Thoracic aorta (tissue), 2 donors: Measurements from ENCODE around the gene CPA1. TPM values are rescaled to one million over a fixed set of nuclear protein-coding genes. Genes with fewer than 3 reads are reported as not detected.

Source experiments
- ATAC-seq: fragments of 150-250 bp; one replicate; pipeline ENCODE4 v1.8.0; 2017; ENCODE audit warnings: low read depth; ENCODE audit not compliant: insufficient number of reproducible peaks, low FRiP score
- DNase-seq: peaks from one replicate; pipeline ENCODE4 v3.0.0-alpha.2; 2020; ENCODE audit warnings: low spot score
- H3K27ac ChIP-seq, 2 donors: fragments of 200-600 bp; sonication (generic); 1 replicate in 1 of 2; 2 replicates in 1 of 2; pipeline ENCODE4 v1.5.1; 2016; ENCODE audit warnings: mild to moderate bottlenecking in 2 of 2, moderate library complexity in 2 of 2
- H3K27me3 ChIP-seq: fragments of 200-600 bp; sonication (generic); replicated peaks from 2 replicates; pipeline ENCODE4 v1.6.0; 2016; ENCODE audit warnings: mild to moderate bottlenecking; ENCODE audit not compliant: insufficient read depth
- H3K36me3 ChIP-seq: fragments of 200-600 bp; sonication (generic); one replicate; pipeline ENCODE4 v1.5.1; 2016
- H3K4me1 ChIP-seq, 2 donors: fragments of 200-600 bp; sonication (generic); 1 replicate in 1 of 2; 2 replicates in 1 of 2; pipeline versions ENCODE4 v1.5.1 to v1.6.0; 2016; ENCODE audit warnings: low read depth in 2 of 2, mild to moderate bottlenecking in 1 of 2; ENCODE audit not compliant: control insufficient read depth in 1 of 2
- H3K4me3 ChIP-seq: fragments of 200-600 bp; sonication (generic); 2 replicates; pipeline ENCODE4 v1.5.1; 2016; ENCODE audit warnings: mild to moderate bottlenecking
- H3K9me3 ChIP-seq: fragments of 200-600 bp; sonication (generic); 2 replicates; pipeline ENCODE4 v1.5.1; 2016
- CTCF ChIP-seq: fragments of 200-600 bp; sonication (generic); IDR thresholded peaks from one replicate; pipeline ENCODE4 v1.5.1; 2019; ENCODE audit warnings: antibody characterized with exemption
- total RNA-seq, 2 donors: library from RNA; depleted of rRNA; stranded (reverse); fragments of >200 nt; gene quantifications; one replicate each; pipeline versions ENCODE4 v1.1.0 to v1.2.3, GENCODE V29; 2016

Gene CPA1
- total RNA-seq, 2 donors from 2014 or later = 1.8 to 4.1 TPM

DNA sequence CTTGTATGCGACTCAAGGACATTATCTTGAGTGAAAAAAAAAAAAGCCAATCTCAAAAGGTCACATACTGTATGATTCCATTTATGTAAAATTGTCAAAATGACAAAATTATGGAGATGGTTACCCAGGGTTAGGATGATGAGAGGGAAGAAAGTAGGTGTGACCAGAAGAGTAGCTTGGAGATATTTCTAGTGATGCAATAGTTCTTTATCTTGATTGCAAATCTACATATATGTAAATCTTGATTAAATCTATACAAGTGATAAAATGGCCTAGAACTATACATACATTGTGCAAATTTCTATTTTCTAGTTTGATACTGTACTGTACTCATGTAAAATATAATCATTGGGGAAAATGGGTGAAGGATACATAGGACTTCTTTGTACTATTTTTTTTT, 56.0 kb downstream of the CPA1 start:
- DNase-seq (no peak), ATAC-seq (no peak)
- Histone ChIP-seq H3K9me3 (no peaks in the 10 kb centered on the region), H3K27ac (no peak overlapping the region), H3K4me3 (no peak overlapping the region), H3K27me3 (no peaks in the 10 kb centered on the region), H3K4me1 (peaks cover 2% of the 10 kb centered on the region in 2 donors), H3K36me3 (no peaks in the 10 kb centered on the region)
- no peak for TF ChIP-seq CTCF

Other genes starting within 250 kb of the CPA1 start
- gene TMEM209, start 175.1 kb upstream of the CPA1 start, total RNA-seq = 1 to 10 TPM; 8.7 to 9.9 TPM
- not detected for gene SSMEM1, start 172.6 kb upstream of the CPA1 start, total RNA-seq
- under 1 TPM in 1 of 2 donors, not detected in 1; 0.41 TPM for gene CPA2, start 113.6 kb upstream of the CPA1 start, total RNA-seq
- gene CPA4, start 87.3 kb upstream of the CPA1 start, total RNA-seq = not detected
- gene CPA5, start 35.7 kb upstream of the CPA1 start, total RNA-seq = not detected
- gene CEP41, start 60.5 kb downstream of the CPA1 start, total RNA-seq = 1 to 10 TPM; 8.7 to 9.0 TPM
- gene MEST, start 111.6 kb downstream of the CPA1 start, total RNA-seq = 1 to 10 TPM; 5.0 to 5.6 TPM